Keratinocyte (primary cell): ENCODE measurements around the gene NPR1.

ENCODE experiments used
- EZH2 ChIP-seq: IDR thresholded peaks from one replicate; pipeline ENCODE4 v1.6.1; 2012; ENCODE audit warnings: inconsistent platforms, mild to moderate bottlenecking, low read length, moderate library complexity
- TF ChIP-seq, protein P1 (sequence below), 3 experiments: IDR thresholded peaks in 1 of 3; conservative IDR thresholded peaks in 1 of 3; optimal IDR thresholded peaks in 1 of 3; 2 replicates in 2 of 3; 3 replicates in 1 of 3; pipeline versions ENCODE3 to v1.5.1; 2011; ENCODE audit warnings: low read length in 3 of 3, mild to moderate bottlenecking in 3 of 3, moderate library complexity in 2 of 3, control low read depth in 1 of 3, inconsistent platforms in 1 of 3; ENCODE audit not compliant: insufficient read depth in 2 of 3; ENCODE audit errors: extremely low read depth in 1 of 3

DNA sequence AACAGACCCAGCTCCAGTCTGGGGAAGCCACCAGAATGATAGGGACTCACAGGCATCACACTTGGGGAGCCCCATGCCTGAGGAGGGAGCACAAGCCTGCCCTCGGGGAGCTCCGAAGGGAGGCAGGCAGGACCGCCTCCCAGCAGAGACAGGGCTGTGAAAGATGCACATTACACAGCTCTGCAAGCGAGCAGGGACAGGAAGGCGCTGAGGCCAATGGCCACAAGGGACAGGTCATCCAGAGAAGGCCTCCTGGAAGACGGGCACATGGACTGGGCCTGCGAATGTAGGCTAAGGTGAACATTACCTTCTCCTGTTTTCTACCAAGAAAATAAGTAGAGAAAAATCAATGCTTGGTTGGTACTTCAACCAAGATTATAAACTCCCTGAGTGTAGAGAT is 4.2 kb downstream of the NPR1 start:
- TF ChIP-seq, protein P1, sequence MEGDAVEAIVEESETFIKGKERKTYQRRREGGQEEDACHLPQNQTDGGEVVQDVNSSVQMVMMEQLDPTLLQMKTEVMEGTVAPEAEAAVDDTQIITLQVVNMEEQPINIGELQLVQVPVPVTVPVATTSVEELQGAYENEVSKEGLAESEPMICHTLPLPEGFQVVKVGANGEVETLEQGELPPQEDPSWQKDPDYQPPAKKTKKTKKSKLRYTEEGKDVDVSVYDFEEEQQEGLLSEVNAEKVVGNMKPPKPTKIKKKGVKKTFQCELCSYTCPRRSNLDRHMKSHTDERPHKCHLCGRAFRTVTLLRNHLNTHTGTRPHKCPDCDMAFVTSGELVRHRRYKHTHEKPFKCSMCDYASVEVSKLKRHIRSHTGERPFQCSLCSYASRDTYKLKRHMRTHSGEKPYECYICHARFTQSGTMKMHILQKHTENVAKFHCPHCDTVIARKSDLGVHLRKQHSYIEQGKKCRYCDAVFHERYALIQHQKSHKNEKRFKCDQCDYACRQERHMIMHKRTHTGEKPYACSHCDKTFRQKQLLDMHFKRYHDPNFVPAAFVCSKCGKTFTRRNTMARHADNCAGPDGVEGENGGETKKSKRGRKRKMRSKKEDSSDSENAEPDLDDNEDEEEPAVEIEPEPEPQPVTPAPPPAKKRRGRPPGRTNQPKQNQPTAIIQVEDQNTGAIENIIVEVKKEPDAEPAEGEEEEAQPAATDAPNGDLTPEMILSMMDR (optimal IDR thresholded peaks at IDR 0.05 in 1 of 3, IDR thresholded peaks at IDR 0.05 in 1 of 3, conservative IDR thresholded peaks at IDR 0.05 in 1 of 3; ENCODE audit: extremely low read depth in 1 of 3, insufficient read depth in 2 of 3, low read length in 3 of 3): no peak
- TF ChIP-seq EZH2: no peak
